Stomach (tissue), 4 donors: ENCODE results near the gene DISC1.

Source experiments
- POLR2A ChIP-seq, 4 donors: fragments of 450-650 bp; IDR thresholded peaks; one replicate each; pipeline ENCODE4 v1.6.1; 2016; ENCODE audit warnings: antibody characterized with exemption in 4 of 4, control low read depth in 2 of 4, mild to moderate bottlenecking in 1 of 4, moderate library complexity in 1 of 4
- TF ChIP-seq, protein P1 (sequence below), 7 experiments: fragments of 450-650 bp in 4 of 7; fragments of 200-600 bp in 3 of 7; sonication (generic) in 3 of 7; IDR thresholded peaks; one replicate each; pipeline ENCODE4 v1.5.1; 2016 to 2019; ENCODE audit warnings: antibody characterized with exemption in 7 of 7, control low read depth in 2 of 7, mild to moderate bottlenecking in 1 of 7

DNA sequence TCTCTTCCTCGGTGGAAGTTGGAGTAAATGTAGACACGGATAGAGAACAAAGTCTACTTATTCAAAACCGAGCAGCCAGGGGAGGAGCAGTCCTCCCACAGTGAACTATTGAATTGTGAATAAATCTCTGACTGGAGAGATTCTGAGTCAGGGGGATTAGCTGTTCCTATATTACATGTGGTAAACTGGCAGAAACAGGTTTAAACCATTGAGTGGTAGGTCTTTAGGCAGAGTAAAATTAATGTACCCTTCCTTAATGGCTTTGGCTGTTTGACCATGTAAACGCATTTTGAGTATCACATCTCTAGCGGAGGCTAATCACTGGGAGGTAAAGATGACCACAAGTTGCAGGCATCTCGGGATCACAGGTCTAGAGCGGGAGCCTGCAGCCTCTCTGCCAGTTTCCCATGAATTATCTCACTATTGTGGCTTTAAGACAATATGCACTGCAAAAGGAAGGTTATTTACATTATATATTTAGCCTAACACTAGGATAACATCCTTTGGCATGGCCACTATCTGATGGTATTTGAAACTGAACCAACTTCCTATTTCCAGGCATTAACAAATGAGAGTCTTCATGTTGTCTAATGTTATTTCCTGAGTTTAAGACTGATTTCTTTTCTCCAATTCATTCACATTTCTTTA lies 7.9 kb upstream of the DISC1 start:
- TF ChIP-seq, protein P1, sequence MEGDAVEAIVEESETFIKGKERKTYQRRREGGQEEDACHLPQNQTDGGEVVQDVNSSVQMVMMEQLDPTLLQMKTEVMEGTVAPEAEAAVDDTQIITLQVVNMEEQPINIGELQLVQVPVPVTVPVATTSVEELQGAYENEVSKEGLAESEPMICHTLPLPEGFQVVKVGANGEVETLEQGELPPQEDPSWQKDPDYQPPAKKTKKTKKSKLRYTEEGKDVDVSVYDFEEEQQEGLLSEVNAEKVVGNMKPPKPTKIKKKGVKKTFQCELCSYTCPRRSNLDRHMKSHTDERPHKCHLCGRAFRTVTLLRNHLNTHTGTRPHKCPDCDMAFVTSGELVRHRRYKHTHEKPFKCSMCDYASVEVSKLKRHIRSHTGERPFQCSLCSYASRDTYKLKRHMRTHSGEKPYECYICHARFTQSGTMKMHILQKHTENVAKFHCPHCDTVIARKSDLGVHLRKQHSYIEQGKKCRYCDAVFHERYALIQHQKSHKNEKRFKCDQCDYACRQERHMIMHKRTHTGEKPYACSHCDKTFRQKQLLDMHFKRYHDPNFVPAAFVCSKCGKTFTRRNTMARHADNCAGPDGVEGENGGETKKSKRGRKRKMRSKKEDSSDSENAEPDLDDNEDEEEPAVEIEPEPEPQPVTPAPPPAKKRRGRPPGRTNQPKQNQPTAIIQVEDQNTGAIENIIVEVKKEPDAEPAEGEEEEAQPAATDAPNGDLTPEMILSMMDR (IDR thresholded peaks at IDR 0.05), result no peak
- no peak for TF ChIP-seq POLR2A (IDR thresholded peaks at IDR 0.05)
